Activated naive CD8-positive, alpha-beta T cell treated with anti-CD3 and anti-CD28 coated beads, Interleukin-2, amount 50 U/mL, for 24 hours (primary cell): ENCODE results near the gene PRMT3.

Experiments used
- ATAC-seq: fragments of 150-1000 bp; cut with Tn5 transposase; one replicate; pipeline ENCODE4 v1.10.0; 2021
- DNase-seq: peaks from one replicate; pipeline ENCODE4 v3.0.0; 2021
- H3K27ac Mint-ChIP-seq: one replicate; pipeline ENCODE4 v1.8.0; 2021; ENCODE audit warnings: mild to moderate bottlenecking, mixed read lengths
- H3K27me3 Mint-ChIP-seq: one replicate; pipeline ENCODE4 v1.8.0; 2021; ENCODE audit warnings: mixed read lengths
- H3K36me3 Mint-ChIP-seq: one replicate; pipeline ENCODE4 v1.8.0; 2021; ENCODE audit warnings: low read depth, mixed read lengths
- H3K4me1 Mint-ChIP-seq: one replicate; pipeline ENCODE4 v1.8.0; 2021; ENCODE audit warnings: mixed read lengths
- H3K4me3 Mint-ChIP-seq: one replicate; pipeline ENCODE4 v1.8.0; 2021; ENCODE audit warnings: mild to moderate bottlenecking, moderate library complexity, mixed read lengths
- H3K9me3 Mint-ChIP-seq: one replicate; pipeline ENCODE4 v1.8.0; 2021; ENCODE audit warnings: mixed read lengths

The PRMT3 gene

GRCh38 chr11:20406484-20406883 is 19.0 kb downstream of the PRMT3 start:
- Mint-ChIP-seq H3K36me3 (peaks cover 62% of the 10 kb centered on the region), H3K4me1 (no peaks in the 10 kb centered on the region), H3K27ac (no peak overlapping the region), H3K27me3 (no peaks in the 10 kb centered on the region), H3K4me3 (no peak overlapping the region), H3K9me3 (no peaks in the 10 kb centered on the region)
- DNase-seq (no peak), ATAC-seq (no peak)

GRCh38 chr11:20407344-20407743 is 19.8 kb downstream of the PRMT3 start:
- Mint-ChIP-seq H3K4me1 (no peaks in the 10 kb centered on the region), H3K27me3 (no peaks in the 10 kb centered on the region), H3K9me3 (no peaks in the 10 kb centered on the region), H3K36me3 (peaks cover 64% of the 10 kb centered on the region), H3K27ac (no peak overlapping the region), H3K4me3 (no peak overlapping the region)
- DNase-seq (no peak), ATAC-seq (no peak)

- Mint-ChIP-seq H3K4me3 (no peak overlapping the region), H3K36me3 (peaks cover 70% of the 10 kb centered on the region), H3K4me1 (peaks cover 22% of the 10 kb centered on the region), H3K27me3 (no peaks in the 10 kb centered on the region), H3K9me3 (no peaks in the 10 kb centered on the region), H3K27ac (peak overlapping the region; percentile 31)
- DNase-seq = no peak
- ATAC-seq = peak; percentile 89
Measured at GRCh38 chr11:20415432-20415831, 27.9 kb downstream of the PRMT3 start.

GRCh38 chr11:20417771-20418170 is 30.3 kb downstream of the PRMT3 start:
- peaks cover 64% of the 10 kb centered on the region for H3K36me3 Mint-ChIP-seq

GRCh38 chr11:20421946-20422345 is 34.4 kb downstream of the PRMT3 start:
- H3K27ac Mint-ChIP-seq = peak overlapping the region; percentile 16
- ATAC-seq = peak; percentile 54
- no peak for DNase-seq
- H3K4me1 Mint-ChIP-seq = peaks cover 8% of the 10 kb centered on the region
- H3K9me3 Mint-ChIP-seq = no peaks in the 10 kb centered on the region
- no peaks in the 10 kb centered on the region for H3K27me3 Mint-ChIP-seq
- peaks cover 59% of the 10 kb centered on the region for H3K36me3 Mint-ChIP-seq
- no peak overlapping the region for H3K4me3 Mint-ChIP-seq

More at GRCh38 chr11:20417771-20418170, 30.3 kb downstream of the PRMT3 start:
- H3K27ac Mint-ChIP-seq = no peak overlapping the region
- no peak overlapping the region for H3K4me3 Mint-ChIP-seq
- DNase-seq (no peak), ATAC-seq (no peak)
- peaks cover 27% of the 10 kb centered on the region for H3K4me1 Mint-ChIP-seq
- no peaks in the 10 kb centered on the region for H3K27me3 Mint-ChIP-seq
- no peaks in the 10 kb centered on the region for H3K9me3 Mint-ChIP-seq

GRCh38 chr11:20429216-20429615 is 41.7 kb downstream of the PRMT3 start:
- no peak overlapping the region for H3K4me3 Mint-ChIP-seq
- H3K9me3 Mint-ChIP-seq = no peaks in the 10 kb centered on the region
- H3K27me3 Mint-ChIP-seq = no peaks in the 10 kb centered on the region
- H3K36me3 Mint-ChIP-seq = peaks cover 41% of the 10 kb centered on the region
- ATAC-seq (no peak), DNase-seq (no peak)
- no peak overlapping the region for H3K27ac Mint-ChIP-seq
- no peaks in the 10 kb centered on the region for H3K4me1 Mint-ChIP-seq

GRCh38 chr11:20438637-20439036 is 51.1 kb downstream of the PRMT3 start:
- Mint-ChIP-seq H3K27me3 (no peaks in the 10 kb centered on the region), H3K36me3 (peaks cover 53% of the 10 kb centered on the region), H3K4me1 (no peaks in the 10 kb centered on the region), H3K27ac (no peak overlapping the region), H3K9me3 (no peaks in the 10 kb centered on the region), H3K4me3 (no peak overlapping the region)
- no peak for DNase-seq
- no peak for ATAC-seq

GRCh38 chr11:20443596-20443995 is 56.1 kb downstream of the PRMT3 start:
- ATAC-seq (no peak), DNase-seq (no peak)
- Mint-ChIP-seq H3K36me3 (peaks cover 33% of the 10 kb centered on the region), H3K27me3 (no peaks in the 10 kb centered on the region), H3K4me1 (no peaks in the 10 kb centered on the region), H3K4me3 (no peak overlapping the region), H3K9me3 (no peaks in the 10 kb centered on the region), H3K27ac (no peak overlapping the region)

- DNase-seq (no peak), ATAC-seq (no peak)
- Mint-ChIP-seq H3K4me3 (no peak overlapping the region), H3K4me1 (no peaks in the 10 kb centered on the region), H3K27ac (no peak overlapping the region), H3K36me3 (peaks cover 33% of the 10 kb centered on the region), H3K27me3 (no peaks in the 10 kb centered on the region), H3K9me3 (no peaks in the 10 kb centered on the region)
Measured at GRCh38 chr11:20444535-20444934, 57.0 kb downstream of the PRMT3 start.

- H3K4me3 Mint-ChIP-seq = no peak overlapping the region
- no peaks in the 10 kb centered on the region for H3K27me3 Mint-ChIP-seq
- no peaks in the 10 kb centered on the region for H3K9me3 Mint-ChIP-seq
- no peak for DNase-seq
- H3K36me3 Mint-ChIP-seq = peaks cover 46% of the 10 kb centered on the region
- H3K27ac Mint-ChIP-seq = no peak overlapping the region
- peaks cover 7% of the 10 kb centered on the region for H3K4me1 Mint-ChIP-seq
- no peak for ATAC-seq
Measured at GRCh38 chr11:20448834-20449233, 61.3 kb downstream of the PRMT3 start.

- no peak overlapping the region for H3K27ac Mint-ChIP-seq
Measured at GRCh38 chr11:20450829-20451228, 63.3 kb downstream of the PRMT3 start.

GRCh38 chr11:20451568-20451967 is 64.1 kb downstream of the PRMT3 start:
- ATAC-seq = no peak
- H3K36me3 Mint-ChIP-seq = peaks cover 56% of the 10 kb centered on the region
- no peaks in the 10 kb centered on the region for H3K9me3 Mint-ChIP-seq
- H3K27me3 Mint-ChIP-seq = no peaks in the 10 kb centered on the region
- H3K4me3 Mint-ChIP-seq = no peak overlapping the region
- H3K27ac Mint-ChIP-seq = no peak overlapping the region
- DNase-seq = no peak
- peaks cover 7% of the 10 kb centered on the region for H3K4me1 Mint-ChIP-seq

More at GRCh38 chr11:20450829-20451228, 63.3 kb downstream of the PRMT3 start:
- Mint-ChIP-seq H3K9me3 (no peaks in the 10 kb centered on the region), H3K36me3 (peaks cover 52% of the 10 kb centered on the region), H3K27me3 (no peaks in the 10 kb centered on the region), H3K4me1 (peaks cover 7% of the 10 kb centered on the region), H3K4me3 (no peak overlapping the region)
- DNase-seq (no peak), ATAC-seq (no peak)

- Mint-ChIP-seq H3K36me3 (peaks cover 55% of the 10 kb centered on the region), H3K27me3 (no peaks in the 10 kb centered on the region), H3K9me3 (no peaks in the 10 kb centered on the region), H3K4me1 (peaks cover 7% of the 10 kb centered on the region), H3K27ac (no peak overlapping the region), H3K4me3 (no peak overlapping the region)
- no peak for DNase-seq
- ATAC-seq = no peak
Measured at GRCh38 chr11:20452585-20452984, 65.1 kb downstream of the PRMT3 start.

GRCh38 chr11:20453657-20454316 is 66.3 kb downstream of the PRMT3 start:
- Mint-ChIP-seq H3K4me1 (peaks cover 7% of the 10 kb centered on the region), H3K9me3 (no peaks in the 10 kb centered on the region), H3K27me3 (no peaks in the 10 kb centered on the region), H3K36me3 (peaks cover 51% of the 10 kb centered on the region), H3K27ac (no peak overlapping the region), H3K4me3 (no peak overlapping the region)
- ATAC-seq (no peak), DNase-seq (no peak)

- no peaks in the 10 kb centered on the region for H3K9me3 Mint-ChIP-seq
- no peak overlapping the region for H3K27ac Mint-ChIP-seq
Measured at GRCh38 chr11:20457001-20457799, 69.7 kb downstream of the PRMT3 start.

More at GRCh38 chr11:20457001-20457799, 69.7 kb downstream of the PRMT3 start:
- no peaks in the 10 kb centered on the region for H3K27me3 Mint-ChIP-seq
- H3K36me3 Mint-ChIP-seq = peaks cover 46% of the 10 kb centered on the region
- ATAC-seq (no peak), DNase-seq (no peak)
- no peaks in the 10 kb centered on the region for H3K4me1 Mint-ChIP-seq
- H3K4me3 Mint-ChIP-seq = no peak overlapping the region
